ENCODE results near the gene ABCA5.

ABCA5 gene

DNA sequence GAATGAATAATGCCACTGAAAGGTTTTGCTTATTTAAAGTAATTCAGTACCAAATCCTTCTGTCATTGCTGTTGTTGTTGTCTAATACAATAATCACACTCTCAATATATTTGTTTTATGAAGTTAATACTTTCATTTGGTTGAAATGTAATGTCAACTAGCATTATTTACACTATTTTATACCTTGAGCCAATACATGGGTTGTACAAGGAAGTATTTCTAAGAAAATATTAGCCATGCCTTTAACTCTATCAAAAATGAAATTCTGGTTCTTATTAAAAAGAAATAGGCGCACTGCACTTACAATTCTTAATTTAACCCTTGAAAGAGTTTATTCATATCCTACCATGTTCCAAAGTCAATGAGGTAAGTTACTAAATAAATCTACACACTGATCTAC lies 80.7 kb downstream of the ABCA5 start:
- TF ChIP-seq TAF1 (IDR thresholded peaks at IDR 0.05; ENCODE audit: low read depth, low read length) (no peak), SPI1 (IDR thresholded peaks at IDR 0.05; ENCODE audit: low read depth, low read length) (no peak)
- FAIRE-seq (no peak), DNase-seq (ENCODE audit: insufficient read length, low spot score) (no peak)

DNA sequence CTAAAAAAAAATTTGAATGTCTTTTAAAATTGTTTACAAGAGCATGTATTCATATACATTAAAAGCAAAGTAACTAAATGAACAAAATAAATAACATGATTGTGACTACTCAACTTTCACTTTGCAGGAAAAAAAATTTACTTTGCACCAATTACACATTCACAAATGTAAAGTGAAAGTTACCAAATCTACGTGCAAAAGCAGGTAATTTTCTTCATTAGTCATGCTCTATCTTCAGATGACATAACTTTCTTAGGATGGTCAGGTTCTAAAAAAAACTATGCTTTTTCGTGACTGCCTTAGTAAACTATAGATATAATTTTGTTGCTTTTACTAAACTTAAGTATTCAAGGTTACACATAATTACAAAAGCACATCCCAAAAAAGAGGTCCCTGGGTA lies 81.3 kb downstream of the ABCA5 start:
- TF ChIP-seq TAF1 (IDR thresholded peaks at IDR 0.05; ENCODE audit: low read depth, low read length) (no peak), PAX5 (IDR thresholded peaks at IDR 0.05; ENCODE audit: insufficient read depth, low read length, severe bottlenecking) (no peak), POLR2A (IDR thresholded peaks at IDR 0.05; ENCODE audit: low read depth, low read length) (no peak), POU2F2 (IDR thresholded peaks at IDR 0.05; ENCODE audit: low read depth, low read length) (no peak), SPI1 (IDR thresholded peaks at IDR 0.05; ENCODE audit: low read depth, low read length) (no peak), POLR2AphosphoS5 (IDR thresholded peaks at IDR 0.05; ENCODE audit: low read depth, low read length) (no peak)
- FAIRE-seq (no peak), DNase-seq (ENCODE audit: insufficient read length, low spot score) (no peak)

DNA sequence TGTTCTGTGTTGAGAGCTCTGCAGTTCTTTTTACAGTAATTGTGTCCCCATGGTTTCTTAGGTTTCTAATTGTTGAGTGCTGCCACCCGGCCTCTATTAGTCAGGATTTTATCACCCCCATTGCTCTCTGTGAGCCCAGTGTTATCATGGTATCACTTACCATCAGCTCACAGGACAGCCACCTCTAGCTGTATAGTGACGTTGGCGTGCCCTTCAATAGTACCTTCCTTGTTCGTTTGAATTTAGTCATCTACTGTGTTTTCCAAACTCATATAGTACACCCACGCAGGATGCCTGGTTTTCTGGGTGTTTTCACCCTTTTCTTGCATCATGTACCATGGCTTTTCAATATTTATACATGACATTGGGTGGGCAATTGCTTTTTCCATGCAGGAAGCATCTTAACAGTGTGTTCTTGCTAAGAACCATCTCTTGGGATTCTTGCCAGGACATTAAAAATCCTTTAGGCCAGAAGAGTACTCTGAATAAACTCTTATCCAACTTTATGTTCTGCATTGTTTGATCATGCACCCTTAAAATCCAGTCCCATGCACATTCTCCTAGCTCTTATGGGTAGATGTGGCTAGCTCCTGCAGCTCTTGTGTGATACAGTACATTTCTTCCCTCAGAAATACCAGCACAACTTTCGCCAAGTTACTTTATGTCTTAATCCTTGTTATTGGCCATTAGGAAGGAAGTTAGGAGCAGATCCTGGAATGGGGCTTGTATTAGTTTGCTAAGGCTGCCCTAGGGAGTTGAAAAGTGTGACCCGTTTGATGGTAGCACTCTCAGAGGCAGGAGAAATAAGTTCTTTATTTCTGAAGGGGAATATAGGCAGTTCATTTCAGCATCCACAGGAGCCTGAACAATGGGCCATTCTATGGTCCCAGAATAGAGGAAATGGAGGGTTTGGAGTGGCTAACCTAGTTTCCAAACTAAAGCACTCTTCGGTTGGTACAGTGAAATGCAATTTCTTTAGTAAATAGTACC lies 87.0 kb downstream of the ABCA5 start:
- no peak for TF ChIP-seq POU2F2 (IDR thresholded peaks at IDR 0.05; ENCODE audit: low read depth, low read length)
- no peak for TF ChIP-seq POLR2AphosphoS5 (IDR thresholded peaks at IDR 0.05; ENCODE audit: low read depth, low read length)
- TF ChIP-seq POLR2A (IDR thresholded peaks at IDR 0.05; ENCODE audit: low read depth, low read length), result no peak
- no peak for TF ChIP-seq SPI1 (IDR thresholded peaks at IDR 0.05; ENCODE audit: low read depth, low read length)
- no peak for TF ChIP-seq TAF1 (IDR thresholded peaks at IDR 0.05; ENCODE audit: low read depth, low read length)
- TF ChIP-seq PAX5 (IDR thresholded peaks at IDR 0.05; ENCODE audit: insufficient read depth, low read length, severe bottlenecking), result no peak
- FAIRE-seq, result no peak
- DNase-seq (ENCODE audit: insufficient read length, low spot score), result no peak

DNA sequence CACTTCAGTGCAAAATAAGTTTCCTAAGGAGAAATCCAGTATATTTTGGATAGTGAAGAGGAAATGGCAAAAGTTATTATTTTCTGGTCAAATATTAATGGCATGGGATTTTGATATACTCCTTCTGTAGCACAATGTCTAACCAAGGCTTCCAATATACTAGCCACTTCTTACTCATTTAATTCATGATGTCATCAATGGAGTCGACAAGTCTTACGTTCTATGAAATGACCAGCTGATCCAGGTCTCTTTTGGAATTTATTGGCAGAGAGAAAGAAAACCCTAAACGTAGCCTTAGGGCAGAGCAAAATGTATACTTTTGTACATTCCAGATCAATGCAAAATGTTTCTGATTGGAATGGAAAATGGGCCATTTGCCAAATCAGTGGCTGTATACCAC lies 90.0 kb downstream of the ABCA5 start:
- FAIRE-seq, result no peak
- no peak for DNase-seq (ENCODE audit: insufficient read length, low spot score)
- TF ChIP-seq POLR2AphosphoS5 (IDR thresholded peaks at IDR 0.05; ENCODE audit: low read depth, low read length) (no peak), POU2F2 (IDR thresholded peaks at IDR 0.05; ENCODE audit: low read depth, low read length) (no peak), SPI1 (IDR thresholded peaks at IDR 0.05; ENCODE audit: low read depth, low read length) (no peak), PAX5 (IDR thresholded peaks at IDR 0.05; ENCODE audit: insufficient read depth, low read length, severe bottlenecking) (no peak), TAF1 (IDR thresholded peaks at IDR 0.05; ENCODE audit: low read depth, low read length) (no peak), POLR2A (IDR thresholded peaks at IDR 0.05; ENCODE audit: low read depth, low read length) (no peak)

DNA sequence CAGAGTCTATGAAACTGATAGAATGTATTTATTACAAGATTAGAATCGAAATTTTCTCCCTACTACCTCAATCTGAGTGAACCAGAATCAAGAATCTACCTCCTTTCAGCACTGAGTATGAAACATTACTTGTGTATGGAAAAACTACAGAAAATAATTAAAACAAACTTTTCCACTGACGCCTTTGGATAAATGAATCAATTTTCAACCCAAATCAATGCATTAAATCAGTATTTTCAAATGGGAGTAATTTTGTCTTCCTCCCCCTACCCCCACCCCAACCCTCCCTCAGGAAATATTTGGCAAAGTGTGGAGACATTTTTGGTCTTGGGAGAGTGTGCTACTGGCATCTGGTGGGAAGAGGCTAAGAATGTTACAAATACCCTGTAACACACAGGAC lies 90.5 kb downstream of the ABCA5 start:
- DNase-seq (ENCODE audit: insufficient read length, low spot score) (no peak), FAIRE-seq (no peak)
- TF ChIP-seq POLR2A (IDR thresholded peaks at IDR 0.05; ENCODE audit: low read depth, low read length), result no peak
- TF ChIP-seq POLR2AphosphoS5 (IDR thresholded peaks at IDR 0.05; ENCODE audit: low read depth, low read length), result no peak
- TF ChIP-seq SPI1 (IDR thresholded peaks at IDR 0.05; ENCODE audit: low read depth, low read length), result no peak
- no peak for TF ChIP-seq POU2F2 (IDR thresholded peaks at IDR 0.05; ENCODE audit: low read depth, low read length)
- no peak for TF ChIP-seq TAF1 (IDR thresholded peaks at IDR 0.05; ENCODE audit: low read depth, low read length)
- TF ChIP-seq PAX5 (IDR thresholded peaks at IDR 0.05; ENCODE audit: insufficient read depth, low read length, severe bottlenecking), result no peak

DNA sequence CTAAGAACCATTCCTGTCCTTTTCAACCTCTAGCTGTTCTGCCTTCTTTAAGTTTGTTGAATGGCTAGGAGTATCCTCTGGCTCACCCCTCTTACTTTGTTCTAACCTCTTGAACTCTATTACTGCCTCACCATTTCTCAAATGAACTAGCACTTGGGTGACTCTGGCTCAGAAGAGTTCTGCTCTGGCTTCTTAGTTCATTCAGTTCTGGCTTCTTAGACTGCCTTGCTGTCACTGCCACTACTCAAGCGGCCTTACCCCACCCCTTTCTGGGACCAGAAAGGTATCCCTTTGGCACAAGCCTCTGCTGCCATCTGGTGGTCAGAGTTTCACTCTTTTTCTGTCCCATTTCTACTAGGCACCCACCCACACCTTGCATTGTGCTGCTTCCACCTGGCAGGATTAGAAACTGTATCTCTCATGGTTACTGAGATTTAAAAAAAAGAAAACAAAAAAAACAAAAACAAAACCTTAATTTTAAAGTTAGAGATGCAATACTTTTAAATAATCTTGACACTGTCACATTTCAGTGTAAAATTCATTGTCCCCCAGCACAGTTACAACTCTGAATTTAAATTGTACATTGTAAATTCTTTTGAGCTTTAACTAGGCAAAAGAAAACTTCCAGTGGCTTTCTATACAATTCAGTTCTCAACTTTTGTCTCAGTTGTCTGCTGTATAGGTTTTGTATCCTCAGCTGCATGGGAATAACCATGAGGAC lies 91.4 kb downstream of the ABCA5 start:
- DNase-seq (ENCODE audit: insufficient read length, low spot score), result peak; percentile 8
- 0 out of 2 replicates have a peak, but pooled peaks have one; percentile 43 for TF ChIP-seq POU2F2 (IDR thresholded peaks at IDR 0.05; ENCODE audit: low read depth, low read length)
- TF ChIP-seq TAF1 (IDR thresholded peaks at IDR 0.05; ENCODE audit: low read depth, low read length), result no peak
- peak; percentile 82 for FAIRE-seq

- TF ChIP-seq PAX5 (IDR thresholded peaks at IDR 0.05; ENCODE audit: insufficient read depth, low read length, severe bottlenecking) (no peak), POLR2AphosphoS5 (IDR thresholded peaks at IDR 0.05; ENCODE audit: low read depth, low read length) (no peak), POU2F2 (IDR thresholded peaks at IDR 0.05; ENCODE audit: low read depth, low read length) (no peak), SPI1 (IDR thresholded peaks at IDR 0.05; ENCODE audit: low read depth, low read length) (no peak), TAF1 (IDR thresholded peaks at IDR 0.05; ENCODE audit: low read depth, low read length) (no peak), POLR2A (IDR thresholded peaks at IDR 0.05; ENCODE audit: low read depth, low read length) (no peak)
- DNase-seq (ENCODE audit: insufficient read length, low spot score) (no peak), FAIRE-seq (no peak)
Measured at GRCh38 chr17:69232650-69233049, 94.3 kb downstream of the ABCA5 start.

- FAIRE-seq, result no peak
- TF ChIP-seq TAF1 (IDR thresholded peaks at IDR 0.05; ENCODE audit: low read depth, low read length) (no peak), POU2F2 (IDR thresholded peaks at IDR 0.05; ENCODE audit: low read depth, low read length) (no peak), PAX5 (IDR thresholded peaks at IDR 0.05; ENCODE audit: insufficient read depth, low read length, severe bottlenecking) (no peak), POLR2AphosphoS5 (IDR thresholded peaks at IDR 0.05; ENCODE audit: low read depth, low read length) (no peak), SPI1 (IDR thresholded peaks at IDR 0.05; ENCODE audit: low read depth, low read length) (no peak), POLR2A (IDR thresholded peaks at IDR 0.05; ENCODE audit: low read depth, low read length) (no peak)
- no peak for DNase-seq (ENCODE audit: insufficient read length, low spot score)
Measured at GRCh38 chr17:69231521-69231920, 95.4 kb downstream of the ABCA5 start.

- TF ChIP-seq TAF1 (IDR thresholded peaks at IDR 0.05; ENCODE audit: low read depth, low read length), result no peak
- no peak for TF ChIP-seq POU2F2 (IDR thresholded peaks at IDR 0.05; ENCODE audit: low read depth, low read length)
- TF ChIP-seq SPI1 (IDR thresholded peaks at IDR 0.05; ENCODE audit: low read depth, low read length), result no peak
- no peak for TF ChIP-seq PAX5 (IDR thresholded peaks at IDR 0.05; ENCODE audit: insufficient read depth, low read length, severe bottlenecking)
- TF ChIP-seq POLR2AphosphoS5 (IDR thresholded peaks at IDR 0.05; ENCODE audit: low read depth, low read length), result no peak
- no peak for TF ChIP-seq POLR2A (IDR thresholded peaks at IDR 0.05; ENCODE audit: low read depth, low read length)
- DNase-seq (ENCODE audit: insufficient read length, low spot score), result no peak
- FAIRE-seq, result no peak
Measured at GRCh38 chr17:69230939-69231338, 96.0 kb downstream of the ABCA5 start.

Measured in GM12891 (cell line).